Activated CD4-positive, alpha-beta T cell treated with anti-CD3 and anti-CD28 coated beads, Interleukin-2, amount 50 U/mL, for 1 hour (primary cell): Measurements from ENCODE around the gene RNF141.

Experiments used
- DNase-seq: peaks from one replicate; pipeline ENCODE4 v3.0.0-alpha.2; 2020

RNF141 gene

GRCh38 chr11:10496296-10496936 is 44.6 kb downstream of the RNF141 start:
- DNase-seq: no peak

DNA sequence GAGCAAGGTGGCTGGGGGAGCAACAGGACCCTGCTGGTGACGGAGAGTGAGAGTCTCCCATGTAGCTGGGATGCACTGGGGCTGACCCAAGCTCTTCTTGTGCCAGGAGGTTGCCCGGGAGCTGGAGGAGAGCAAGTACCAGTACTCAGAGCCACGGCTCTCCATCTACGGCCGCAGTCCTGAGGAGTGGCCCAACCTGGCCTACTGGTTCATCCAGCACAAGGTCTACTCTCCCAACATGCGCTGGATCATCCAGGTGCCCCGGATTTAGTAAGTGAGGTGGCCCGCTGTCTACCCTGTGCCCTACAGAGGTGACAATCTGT is 45.6 kb downstream of the RNF141 start:
- no peak for DNase-seq

- DNase-seq: no peak
These were observed 46.1 kb downstream of the RNF141 start for GRCh38 chr11:10494636-10495463.

DNA sequence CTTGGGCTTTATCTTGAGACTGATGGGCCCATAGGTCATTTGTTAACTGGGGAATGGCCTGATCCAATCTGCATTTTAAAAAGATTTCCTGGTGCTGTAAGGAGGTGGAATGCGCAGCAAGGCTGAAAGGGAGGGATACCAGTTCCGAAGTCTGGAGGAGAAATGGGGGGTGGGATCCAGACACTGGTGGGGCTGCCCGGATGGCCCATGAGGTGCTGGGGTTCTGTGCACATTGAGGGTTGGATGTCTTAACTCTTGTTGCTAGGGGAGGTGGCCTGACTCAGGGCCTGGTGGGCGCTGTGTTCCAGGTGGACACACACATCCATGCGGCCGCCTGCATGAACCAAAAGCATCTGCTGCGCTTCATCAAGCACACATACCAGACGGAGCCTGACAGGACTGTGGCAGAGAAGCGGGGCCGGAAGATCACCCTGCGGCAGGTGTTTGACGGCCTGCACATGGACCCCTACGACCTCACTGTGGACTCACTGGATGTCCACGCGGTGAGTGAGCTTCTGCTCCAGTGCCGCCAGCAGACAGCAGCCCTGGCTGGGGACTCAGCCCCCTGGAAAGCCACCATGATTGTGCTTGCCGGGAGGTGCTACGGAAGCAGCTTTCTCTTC is 47.8 kb downstream of the RNF141 start:
- DNase-seq: no peak

GRCh38 chr11:10492084-10492483 is 48.9 kb downstream of the RNF141 start:
- no peak for DNase-seq

DNA sequence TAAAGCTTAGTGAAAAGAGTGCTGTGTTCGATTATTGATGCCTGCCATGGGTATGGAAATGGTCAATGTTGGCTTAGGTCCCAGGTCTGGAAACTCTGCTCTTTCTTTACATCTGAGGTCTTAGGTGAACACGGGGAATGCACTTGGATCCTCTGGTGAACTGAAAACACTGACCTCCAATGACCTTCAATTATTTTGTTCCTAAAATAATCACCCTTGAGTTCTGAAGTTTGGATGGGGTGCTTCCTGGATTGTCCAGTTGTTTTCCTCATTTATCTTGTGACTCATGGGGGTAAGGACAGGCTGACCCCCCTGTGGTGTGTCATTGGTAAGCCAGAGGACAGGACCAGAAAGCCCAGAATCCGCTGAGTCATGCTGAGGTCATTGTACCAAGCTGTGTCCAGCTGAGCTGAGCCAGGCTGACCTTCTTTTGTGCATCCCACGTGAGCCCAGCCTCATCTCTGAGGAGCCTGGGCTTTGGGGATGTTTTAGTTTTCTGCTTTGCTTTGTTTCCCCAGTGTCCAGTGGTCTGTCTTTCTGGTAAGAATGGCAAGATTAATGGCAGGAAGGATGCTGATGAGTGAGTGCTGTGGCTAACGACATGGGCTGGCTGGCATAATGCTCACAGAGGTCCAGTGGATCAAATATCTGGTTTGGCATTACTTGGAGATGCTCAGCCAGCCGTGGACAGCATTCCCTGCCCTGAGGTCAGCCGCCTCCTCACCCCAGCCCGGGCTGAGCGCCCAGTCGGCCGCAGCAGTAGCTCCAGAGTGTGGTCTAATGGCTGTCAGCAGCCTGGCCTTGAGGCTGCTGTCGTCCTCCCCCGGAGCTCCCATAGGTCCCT is 50.4 kb downstream of the RNF141 start:
- DNase-seq: no peak

DNA sequence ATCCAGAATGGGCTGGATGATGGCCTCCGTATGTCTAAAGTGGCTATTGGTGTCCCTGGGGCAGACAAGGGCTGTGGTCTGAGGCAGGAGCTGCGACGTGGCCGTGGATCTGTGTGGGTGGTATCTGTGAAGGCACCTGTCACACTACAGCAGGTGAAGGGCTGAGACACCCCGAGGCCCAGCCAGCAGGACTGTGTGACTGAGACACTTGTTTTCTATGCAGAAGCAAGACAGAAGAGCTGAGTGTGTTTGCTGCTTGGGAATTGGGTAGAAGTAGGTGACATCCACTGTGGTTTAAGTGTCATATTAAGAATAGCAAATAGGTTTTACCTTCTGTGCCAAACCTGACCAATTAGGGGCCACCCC is 51.0 kb downstream of the RNF141 start:
- no peak for DNase-seq

GRCh38 chr11:10488934-10489691 is 51.9 kb downstream of the RNF141 start:
- DNase-seq: no peak

DNA sequence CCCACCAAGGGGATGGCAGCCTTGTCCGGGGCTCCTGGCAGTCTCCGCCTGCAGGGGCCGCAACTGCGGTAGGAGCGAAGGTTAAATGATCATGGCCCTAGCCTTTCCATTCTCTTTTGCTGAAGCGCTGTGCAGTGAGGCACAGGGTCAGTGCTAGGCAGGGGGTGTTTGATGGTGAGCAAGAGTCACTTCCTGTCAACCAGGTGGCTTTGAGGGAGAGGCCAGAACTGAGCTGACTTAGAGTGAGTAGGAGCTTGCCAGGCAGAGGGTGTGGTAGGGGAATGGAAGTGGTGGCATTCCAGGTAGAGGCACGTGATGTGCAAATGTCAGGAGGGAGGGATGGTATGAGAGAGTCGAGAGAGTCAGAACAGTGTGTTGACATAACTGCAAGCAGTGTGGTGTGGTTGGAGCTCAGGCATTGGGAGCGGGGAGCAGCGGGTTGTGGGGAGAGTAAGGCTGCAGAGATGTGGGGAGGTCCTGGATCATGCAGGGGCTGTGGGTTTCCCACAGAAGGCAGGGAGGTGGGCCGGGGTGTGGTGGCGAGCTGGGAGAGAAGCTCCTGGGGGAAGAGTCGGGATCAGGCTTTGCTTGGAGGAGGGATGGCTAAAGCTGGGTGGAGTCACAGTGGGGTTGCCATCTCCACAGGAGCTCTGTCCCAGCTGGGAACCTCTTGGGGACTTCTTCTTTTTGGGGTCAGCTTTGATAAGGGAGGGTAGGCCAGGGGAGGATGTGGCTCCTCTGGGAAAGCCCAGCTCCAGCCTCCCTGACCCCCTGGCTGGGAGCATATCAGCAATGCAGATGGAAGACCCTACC is 52.7 kb downstream of the RNF141 start:
- no peak for DNase-seq

DNA sequence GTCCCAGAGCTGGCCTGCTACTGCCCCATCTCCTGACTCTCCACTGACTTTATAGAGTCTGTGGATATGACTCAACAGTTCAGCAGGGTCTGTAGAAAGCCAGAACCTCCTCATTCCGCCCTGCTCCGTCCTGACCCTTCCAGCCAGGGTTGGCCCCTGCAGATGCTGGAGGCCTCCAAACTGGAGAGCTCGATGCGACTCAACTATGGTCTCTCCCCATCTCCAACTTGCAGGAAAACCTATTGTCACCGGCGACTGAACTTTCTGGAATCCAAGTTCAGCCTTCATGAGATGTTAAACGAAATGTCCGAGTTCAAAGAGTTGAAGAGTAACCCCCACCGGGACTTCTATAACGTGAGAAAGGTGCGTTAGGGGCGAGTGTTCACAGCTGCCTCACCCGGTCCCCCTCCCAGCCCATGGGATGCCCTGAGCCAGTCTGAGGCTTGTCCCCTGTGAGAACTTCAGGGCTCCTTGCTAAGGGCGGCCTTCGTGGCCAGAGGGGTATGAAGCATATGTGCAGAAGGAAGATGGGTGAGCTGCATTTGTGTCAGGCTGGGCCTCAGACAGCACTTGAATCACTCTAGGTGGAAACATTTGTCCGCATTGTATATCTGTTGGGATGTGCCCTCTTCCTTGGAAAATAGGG is 53.9 kb downstream of the RNF141 start:
- DNase-seq: no peak

DNA sequence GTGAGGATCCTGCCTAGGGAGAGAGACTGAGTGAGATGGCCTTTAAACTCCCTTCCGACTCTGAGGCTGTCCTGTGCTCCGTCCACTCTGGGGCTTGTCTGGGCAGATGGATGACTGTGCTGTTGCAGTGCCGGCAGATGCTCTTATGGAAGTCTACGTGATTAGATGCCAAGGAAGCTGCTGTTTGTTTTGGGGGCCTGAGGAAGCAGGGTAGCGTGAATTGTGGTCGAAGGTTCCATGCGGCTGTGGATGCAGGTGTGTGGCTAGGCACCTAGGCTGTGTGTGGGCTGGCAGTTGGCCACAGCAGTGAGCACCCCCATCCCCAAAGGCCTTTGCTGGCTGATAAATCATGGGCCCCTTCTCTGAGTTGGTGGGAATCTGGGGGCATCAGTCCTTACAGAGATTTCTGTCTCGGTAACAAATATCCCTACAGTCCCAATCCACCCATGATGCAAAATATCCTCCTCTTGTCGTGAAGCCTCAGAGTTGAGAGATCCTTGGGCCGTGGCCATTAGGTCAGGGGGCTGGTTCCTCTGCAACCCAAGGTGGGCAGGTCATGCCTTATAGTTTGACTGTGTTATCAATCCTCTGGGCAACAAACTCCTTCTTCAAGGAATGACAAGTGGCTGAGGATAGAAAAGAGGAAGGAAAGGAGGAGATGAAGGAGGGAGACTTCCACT is 54.7 kb downstream of the RNF141 start:
- DNase-seq: no peak

DNA sequence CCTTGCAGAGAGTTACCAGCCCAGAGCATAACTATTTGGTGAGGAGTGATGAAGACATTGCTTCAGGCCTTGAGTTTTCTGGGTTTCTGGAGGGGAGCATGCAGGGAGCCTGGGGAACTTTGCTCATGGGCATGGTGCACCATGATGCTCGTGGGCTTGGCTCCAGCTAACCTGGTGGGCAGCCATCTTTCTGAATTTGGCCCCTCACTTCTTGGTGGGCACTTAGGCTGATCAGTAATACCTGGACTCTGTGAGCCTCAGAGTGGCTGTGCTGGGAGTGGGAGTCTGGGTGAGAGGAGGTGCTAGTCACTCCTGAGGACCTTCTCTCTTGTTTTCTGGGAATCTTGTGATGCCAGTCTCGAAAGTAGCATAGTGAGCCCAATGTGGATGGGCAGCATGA is 55.3 kb downstream of the RNF141 start:
- DNase-seq: no peak

GRCh38 chr11:10484461-10485180 is 56.4 kb downstream of the RNF141 start:
- DNase-seq: no peak

- DNase-seq: no peak
These were observed 57.4 kb downstream of the RNF141 start for GRCh38 chr11:10483584-10483983.

- no peak for DNase-seq
These were observed 57.8 kb downstream of the RNF141 start for GRCh38 chr11:10483174-10483573.

GRCh38 chr11:10481560-10482349 is 59.2 kb downstream of the RNF141 start:
- no peak for DNase-seq

DNA sequence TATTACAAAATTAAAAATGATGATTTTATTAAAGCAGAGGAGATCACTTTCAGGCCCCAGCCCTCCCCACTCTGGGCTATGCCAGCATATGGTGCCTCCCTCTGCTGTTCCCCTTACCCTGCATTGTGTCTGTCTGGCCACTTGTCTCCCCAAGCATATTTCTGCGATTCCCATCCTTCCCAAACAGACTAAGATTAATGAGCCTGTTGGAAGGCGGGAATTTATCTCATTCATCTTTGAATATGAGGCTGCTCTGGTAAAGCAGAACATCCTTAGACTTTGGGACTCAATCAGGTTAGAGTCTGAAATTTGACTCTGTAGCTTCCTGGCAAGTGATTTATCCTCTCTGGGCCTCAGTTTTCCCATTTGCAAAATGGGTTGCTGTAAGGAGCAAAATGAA is 60.2 kb downstream of the RNF141 start:
- DNase-seq: no peak

DNA sequence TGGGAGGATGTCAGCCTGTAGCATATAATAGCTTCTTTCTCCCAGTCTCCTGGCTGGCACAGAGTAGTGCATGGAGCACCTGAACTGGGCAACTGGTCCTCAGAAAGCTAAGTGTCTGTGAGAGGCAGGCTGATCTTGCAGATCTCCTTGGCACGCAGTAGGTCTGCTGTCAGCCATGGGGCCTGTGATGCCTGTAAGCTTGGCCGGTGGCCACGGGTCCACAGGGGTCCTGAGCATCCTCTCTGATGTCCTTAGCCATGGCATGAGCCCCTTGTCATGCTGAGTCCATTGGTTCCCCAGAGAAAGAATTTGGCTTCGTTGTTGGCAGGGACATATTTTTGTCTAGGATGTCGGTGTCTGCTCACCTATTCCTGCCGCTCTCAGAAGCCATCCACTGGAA is 61.0 kb downstream of the RNF141 start:
- no peak for DNase-seq
